Measurements from ENCODE around the gene MAST4.

The MAST4 gene

DNA sequence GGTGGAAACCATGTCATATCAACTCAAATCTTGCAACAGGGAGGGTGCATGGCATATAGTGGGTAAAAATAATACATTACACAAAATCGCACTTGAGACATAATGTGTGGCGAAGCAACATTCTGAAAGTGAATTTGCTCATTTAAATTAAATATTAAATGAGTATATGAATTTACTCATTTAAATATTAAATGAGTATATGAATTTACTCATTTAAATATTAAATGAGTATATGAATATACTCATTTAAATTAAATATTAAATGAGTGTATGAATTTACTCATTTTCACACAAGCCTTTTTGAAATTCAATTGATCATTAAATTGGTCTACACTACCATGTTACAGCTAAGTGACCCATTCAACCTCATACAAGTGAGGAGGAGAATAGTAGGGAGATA lies 10.5 kb downstream of the MAST4 start:
- DNase-seq = no peak

DNA sequence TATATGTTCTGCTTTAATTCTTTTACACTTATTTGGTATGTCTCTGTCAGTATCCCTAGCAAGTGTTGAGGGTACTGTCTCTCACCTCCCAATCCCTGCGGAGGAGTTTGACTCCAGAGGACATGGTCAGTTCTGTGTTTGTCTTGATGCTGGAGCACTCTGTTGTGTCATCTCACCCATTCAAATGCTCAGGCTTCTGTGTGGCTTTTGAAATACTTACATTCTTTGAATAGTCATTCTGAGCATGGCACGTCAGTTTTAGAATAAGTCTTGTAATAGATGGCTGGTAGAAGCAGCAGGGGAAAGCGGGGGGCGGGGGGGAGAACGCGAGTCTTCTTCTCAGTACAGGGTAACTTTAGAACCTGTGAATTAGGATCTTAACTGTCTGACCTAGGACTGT lies 12.3 kb downstream of the MAST4 start:
- DNase-seq = no peak

DNA sequence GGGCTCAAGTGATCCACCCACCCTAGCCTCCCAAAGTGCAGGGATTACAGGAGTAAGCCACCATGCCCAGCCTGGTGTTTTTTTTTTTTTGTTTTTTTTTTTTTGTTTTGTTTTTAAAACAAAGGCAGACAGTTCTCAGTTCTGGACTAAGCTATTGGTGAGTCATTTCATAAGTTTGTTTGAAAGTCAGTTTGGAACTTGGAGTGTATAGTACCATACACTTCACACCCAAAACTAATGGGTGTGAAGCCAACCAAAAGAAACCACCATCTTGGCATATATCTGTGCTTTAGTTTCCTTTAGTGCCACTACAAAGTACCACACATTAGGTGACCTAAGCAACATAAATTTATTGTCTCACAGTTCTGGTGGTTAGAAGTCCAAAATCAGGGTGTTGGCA lies 13.4 kb downstream of the MAST4 start:
- no peak for DNase-seq

DNA sequence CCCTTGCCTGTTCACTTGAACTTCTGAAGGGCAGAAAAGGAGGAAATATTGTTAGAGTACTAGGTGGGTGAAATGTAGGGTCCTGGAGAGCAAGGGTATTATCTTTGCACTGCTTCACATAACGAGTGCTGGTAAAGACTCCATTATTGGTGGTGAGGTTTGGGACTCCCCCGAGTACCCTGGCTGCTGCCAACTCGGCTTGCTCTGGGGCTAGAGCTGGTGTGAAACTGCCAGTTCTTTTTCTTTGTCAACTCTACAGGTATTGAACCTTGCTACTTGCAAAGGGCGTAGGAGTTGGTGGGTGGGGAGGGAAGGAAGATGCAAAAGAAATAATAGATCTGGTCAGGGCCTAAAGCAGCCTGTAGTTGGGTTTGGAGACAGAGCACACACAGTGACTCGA lies 16.0 kb downstream of the MAST4 start:
- DNase-seq = no peak

DNA sequence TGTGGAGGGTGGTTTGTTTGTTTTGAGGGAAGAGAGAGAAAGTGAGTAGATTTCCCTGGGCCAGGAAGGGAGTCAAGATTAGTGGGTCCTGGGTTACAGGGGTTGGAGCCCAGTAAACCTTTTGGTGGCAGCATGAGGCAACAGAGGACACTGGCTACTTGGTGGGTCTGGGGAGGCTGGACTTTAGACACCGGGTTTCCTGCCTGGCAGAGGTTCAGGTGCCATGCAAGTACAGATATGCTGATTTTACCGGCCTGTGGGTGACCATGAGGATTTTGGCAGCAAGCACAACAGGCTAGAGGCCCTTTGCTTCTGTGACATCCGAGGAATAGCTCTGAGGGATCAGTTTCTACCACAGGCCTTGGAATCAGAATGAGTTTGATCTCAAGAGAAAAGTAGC lies 18.9 kb downstream of the MAST4 start:
- no peak for DNase-seq

DNA sequence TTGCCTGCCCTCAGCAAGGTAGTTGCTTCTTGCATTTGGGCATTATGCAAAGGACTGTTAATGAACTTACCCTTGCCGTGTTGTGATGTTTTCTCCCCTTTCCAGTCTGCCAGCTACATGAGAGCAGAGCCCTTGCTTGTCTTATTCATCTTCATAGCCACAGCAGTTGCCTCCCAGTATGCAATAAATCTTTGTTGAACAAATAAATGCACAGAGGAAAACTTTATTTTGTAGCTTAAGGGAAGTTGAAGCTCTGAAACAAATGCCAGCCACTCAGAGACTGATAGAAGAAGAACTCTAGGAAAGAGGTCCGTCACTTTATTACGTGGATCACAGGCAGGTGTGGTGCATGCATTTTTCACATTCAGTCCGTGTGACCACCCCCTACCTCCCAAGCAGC lies 19.7 kb downstream of the MAST4 start:
- DNase-seq = no peak

DNA sequence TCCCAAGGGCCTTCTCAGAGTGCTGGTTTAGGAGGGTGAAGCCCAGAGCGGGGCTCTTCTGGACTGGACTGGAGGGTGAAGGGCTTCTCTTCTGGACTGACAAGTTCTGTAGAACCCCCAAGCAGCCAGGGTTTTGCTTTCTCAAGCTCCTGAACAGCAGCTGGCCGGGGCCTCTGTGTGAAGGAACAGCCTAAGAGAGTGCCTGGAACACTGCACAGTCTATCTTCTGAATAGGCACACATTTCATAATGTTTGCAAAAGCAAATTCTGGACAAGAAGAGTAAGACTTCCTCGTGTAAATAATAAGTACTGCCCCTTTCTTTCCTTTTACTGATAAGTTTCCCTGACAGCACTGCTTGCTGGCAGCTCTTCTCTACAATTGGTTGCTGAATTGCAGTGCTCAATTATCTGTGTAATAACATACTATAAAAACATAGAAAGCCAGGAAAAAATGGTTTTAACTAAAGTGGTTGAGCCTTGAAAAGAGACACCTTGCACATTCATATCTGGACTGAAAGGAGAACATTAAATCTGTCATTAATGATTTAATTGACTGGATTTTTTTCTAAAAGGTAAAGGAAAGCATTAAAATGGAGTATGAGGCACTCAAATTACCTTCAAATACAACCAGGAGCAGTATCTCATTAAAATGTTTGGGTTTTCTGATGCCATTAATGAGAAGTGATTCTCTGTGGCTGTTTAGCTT lies 20.5 kb downstream of the MAST4 start:
- DNase-seq = no peak

DNA sequence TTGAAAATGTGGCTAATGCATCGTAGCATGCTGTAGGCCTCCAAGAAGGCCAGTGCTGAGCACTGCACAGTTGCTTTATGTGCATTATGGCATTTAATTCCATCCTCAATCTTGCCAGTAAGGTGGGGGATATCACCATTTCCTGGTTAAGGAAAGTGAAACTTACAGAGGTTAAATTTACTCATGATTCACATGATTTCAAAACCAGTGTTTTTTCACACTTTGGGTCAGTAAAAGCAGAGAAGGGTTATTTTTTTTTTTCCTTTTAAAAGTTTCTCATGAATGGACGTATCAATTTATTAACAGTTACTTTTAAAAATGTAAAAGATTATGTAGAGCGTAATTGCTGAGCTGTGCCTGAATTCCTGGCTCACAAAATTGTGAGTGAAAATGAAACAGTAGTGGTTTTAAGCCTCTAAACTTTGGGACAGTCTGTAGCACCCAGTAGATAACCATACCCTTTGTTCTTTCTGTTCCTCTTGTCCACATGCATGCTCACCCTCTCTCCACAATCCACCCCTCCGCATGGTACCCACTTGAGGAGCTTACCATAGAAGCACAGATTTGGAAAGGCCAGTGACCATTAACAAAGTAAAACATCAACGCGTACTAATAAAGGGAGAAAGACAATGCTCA lies 21.2 kb downstream of the MAST4 start:
- no peak for DNase-seq

DNA sequence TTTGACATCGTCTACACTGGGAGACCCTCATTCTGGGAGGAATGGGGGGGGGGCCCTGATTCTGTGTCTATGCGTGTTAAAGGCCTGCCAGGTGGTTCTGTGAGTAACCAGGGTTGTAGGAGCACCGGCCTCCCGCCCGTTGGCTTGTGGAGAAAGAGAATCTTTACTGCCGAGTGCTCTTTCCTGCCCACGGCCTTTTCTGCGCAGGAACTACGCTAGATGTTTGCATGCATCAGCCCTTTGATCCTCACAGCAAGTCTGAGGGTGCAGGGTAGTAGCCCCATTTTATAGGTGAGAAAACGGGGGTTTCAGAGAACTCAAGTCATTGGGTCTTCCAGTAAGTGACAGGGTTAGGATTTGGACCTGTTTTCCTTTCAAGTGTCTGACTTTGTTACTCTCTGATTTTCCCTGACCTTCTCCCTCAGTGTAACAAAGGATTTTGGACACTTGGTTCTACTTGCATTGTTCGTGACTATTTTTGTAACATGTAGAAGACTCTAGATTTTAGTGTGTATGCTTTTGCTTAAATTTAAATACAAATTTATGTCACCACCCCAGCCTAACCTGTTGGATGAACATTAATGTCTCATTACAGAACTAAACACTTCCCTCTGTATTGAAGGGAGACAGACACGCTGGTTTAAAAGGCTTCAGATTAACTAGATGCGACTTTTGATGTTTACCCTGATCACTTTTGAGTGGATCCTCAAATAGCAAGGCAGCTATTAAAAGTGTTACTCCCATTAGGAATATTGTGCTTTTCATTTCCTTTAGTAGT lies 22.0 kb downstream of the MAST4 start:
- no peak for DNase-seq

DNA sequence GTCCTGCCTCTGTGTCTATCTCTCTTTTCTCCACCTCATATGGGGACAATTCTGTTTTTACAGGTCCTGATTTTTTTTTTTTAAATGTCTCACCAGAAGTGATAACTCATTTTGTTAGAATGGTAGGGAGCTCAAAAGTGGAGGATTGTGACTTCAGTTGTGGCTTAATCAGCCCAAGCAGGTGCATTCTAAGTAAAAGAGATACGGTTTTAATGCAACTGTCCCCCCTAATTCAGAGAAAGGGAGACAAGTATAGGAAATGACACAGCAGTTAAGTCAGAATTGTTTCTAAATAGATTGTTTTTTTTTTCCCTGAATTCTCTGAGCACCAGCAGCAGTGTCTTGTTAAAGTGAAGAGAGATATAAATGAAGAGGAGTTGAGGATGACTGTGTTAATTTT lies 24.5 kb downstream of the MAST4 start:
- DNase-seq = no peak

DNA sequence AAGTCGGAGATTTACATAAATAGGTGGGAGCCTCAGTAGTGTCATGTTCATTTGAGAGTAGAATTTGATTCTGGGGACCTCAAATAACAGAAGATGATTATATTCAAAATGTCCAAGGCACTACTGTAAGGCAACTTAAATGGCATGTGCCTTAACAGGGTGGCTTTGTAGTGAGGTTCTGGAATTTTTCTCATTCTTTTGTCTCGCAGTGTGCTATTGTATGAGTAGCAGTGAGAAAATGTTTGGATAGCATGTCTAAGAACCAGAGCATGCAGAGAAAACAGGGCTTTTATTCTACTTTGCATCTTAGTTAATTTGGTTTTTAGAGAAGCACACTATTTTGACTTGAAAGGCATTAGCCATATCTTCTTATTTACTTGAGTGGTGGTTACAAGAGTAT lies 25.0 kb downstream of the MAST4 start:
- no peak for DNase-seq

DNA sequence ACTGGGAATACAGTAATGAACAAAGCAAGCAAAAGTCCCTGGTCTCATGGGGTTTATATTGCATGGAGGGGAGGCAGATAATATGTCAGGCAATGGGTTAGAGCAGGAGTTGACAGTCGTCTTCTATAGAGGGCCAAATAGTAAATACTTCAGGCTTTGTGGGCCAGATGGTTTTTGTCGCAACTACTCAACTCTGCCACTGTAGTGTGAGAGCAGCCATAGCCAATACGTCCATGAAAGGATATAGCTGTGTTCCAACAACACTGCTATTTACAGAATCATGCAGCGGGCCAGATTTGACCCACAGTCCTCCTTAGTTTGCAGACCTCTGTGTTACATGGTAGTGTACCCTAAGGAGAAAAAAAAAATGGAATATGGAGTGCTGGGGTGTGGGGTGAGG lies 25.5 kb downstream of the MAST4 start:
- no peak for DNase-seq

DNA sequence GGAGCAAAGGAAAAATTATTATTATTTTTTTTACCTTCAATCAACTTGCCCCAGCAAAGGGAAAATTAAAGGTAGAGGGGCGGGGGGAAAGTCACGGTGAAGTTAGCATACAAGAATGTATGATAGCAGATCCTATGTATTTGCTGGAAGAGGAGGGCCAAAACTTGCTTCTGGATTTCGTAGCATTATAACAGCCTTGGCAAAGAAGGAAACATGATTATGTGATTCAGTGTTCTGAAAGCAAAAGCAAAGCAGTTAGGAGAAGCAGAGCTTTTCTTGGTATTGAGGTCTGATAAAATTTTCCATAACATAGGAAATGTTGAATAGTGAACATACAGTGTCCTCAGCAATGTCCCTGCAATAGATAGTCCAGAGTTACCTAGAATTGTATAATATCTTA lies 32.4 kb downstream of the MAST4 start:
- no peak for DNase-seq

DNA sequence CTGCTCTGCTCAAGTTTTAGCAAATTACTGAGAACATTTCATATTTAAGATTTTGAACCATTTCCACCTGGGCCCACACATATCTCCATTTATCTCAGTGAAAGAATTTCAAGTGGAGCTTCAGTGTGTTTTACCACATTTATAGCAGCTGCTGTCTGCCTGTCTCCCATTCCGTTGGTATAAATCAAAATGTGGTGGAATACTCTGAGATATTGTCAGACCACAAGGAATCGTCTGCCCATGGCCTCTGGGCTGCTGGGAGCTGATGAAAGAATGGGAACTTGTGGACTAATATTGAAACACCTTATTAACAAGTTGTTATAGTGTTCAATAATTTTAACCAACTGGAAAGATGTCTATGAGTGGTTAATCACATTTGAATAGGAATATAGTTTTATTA lies 33.3 kb downstream of the MAST4 start:
- no peak for DNase-seq

DNA sequence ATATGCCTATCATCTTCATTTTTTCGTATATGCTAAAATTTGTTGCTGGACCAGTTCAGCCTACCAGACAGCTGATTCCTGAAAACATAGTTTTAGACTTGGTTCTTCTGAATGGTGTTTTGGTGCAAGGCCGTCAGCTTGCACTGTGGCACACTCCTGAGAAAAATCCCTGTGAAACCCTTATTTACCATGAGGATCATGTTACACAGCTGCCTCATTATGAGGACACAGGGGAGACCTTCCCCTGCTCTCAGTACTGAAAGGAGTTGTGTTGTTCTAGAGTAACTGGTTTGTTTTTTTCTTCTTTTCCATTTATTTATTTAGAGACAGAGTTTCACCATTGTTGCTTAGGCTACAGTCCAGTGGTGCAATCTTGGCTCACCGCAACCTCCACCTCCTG lies 37.6 kb downstream of the MAST4 start:
- DNase-seq = no peak

DNA sequence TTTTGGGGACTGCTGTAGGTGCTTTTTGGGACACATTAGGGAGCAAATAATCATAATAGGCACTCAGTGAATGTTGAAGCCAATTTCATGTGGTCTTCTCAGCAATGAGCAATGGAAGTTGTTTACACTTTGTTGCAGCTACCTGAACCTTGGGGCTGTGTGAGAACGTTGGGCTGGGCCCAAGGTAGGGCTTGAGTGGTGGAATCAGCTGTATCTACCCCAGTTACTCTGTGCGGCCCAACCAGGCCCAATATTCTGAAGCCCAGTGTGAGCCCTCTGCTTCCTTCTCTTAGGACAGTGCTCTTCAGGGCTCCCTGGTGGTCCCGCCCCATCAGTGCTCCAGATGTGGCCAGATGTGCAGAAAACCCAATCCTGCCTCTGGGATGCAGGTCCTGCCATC lies 38.4 kb downstream of the MAST4 start:
- no peak for DNase-seq

DNA sequence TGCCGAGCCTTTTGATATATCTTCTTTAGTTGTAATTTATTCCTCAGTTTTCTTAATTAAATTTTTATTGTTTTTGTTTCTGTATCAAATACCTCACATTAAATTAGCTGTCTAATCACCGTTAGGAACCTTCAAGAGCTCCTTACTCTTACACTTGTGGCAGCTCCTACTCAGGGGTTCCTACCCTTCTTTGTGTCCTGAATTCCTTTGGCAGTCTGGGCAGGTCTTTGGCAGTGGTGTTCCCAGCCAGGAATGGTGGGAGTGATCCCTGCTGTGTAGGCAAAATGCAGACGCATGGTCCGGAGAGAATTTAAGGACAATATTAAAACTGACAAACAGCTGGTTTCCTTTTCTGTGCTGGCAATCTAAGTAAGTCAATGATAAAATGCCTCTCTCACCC lies 41.8 kb downstream of the MAST4 start:
- DNase-seq = no peak

DNA sequence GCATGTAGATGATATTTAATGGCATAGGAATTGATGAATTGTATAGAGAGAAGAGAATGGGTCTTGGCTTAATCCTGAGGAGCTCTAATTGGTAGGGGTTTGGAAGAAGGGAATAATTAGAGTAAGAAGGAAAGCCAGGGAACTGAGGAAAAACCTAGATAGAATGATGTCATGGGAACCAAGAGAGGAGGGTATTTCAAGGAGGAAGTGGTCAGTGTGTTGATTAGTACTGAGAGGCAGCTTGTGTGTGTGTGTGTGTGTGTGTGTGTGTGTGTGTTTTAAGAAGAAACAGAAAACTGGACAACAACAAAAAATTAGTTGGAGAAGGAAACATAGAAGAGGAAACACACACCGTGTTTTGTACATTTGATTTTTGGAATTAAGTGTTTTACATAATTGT lies 42.8 kb downstream of the MAST4 start:
- no peak for DNase-seq

DNA sequence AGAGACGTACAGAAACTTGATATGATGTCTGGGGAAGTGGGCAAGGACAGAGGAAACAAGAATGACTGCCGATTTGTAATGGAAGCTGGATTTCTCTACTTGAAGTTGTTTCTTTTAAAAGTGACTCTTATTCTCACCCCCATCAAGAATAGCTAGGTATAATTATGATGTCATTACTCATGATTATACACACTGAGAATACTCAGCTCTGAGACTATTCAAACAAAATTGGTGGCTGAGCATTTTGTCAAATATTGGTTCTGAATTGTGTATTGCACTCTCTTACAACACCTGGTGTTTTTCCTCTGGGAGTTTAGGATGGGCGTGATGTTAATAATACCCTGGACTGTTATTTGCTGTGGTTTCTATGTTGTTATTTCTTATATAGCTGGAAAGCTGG lies 46.3 kb downstream of the MAST4 start:
- no peak for DNase-seq

DNA sequence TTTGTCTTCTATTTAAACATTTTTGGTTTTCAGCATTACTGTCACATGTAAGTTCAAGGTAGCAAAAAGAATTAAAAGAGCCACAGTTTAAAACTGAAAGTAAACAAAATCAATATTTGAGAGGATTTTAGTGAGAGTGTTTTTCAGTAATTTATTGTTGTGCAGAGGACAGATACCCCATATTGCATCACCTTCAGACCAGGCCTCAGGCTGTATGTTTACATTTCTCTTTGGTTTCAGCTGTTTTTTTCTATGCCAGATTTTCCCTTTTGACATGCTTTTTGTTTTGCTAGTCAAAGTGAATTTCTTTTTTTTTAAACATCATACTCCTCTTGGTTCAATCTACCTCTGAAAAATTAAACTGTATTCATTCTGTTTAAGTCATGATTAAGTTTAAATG lies 47.2 kb downstream of the MAST4 start:
- no peak for DNase-seq

DNA sequence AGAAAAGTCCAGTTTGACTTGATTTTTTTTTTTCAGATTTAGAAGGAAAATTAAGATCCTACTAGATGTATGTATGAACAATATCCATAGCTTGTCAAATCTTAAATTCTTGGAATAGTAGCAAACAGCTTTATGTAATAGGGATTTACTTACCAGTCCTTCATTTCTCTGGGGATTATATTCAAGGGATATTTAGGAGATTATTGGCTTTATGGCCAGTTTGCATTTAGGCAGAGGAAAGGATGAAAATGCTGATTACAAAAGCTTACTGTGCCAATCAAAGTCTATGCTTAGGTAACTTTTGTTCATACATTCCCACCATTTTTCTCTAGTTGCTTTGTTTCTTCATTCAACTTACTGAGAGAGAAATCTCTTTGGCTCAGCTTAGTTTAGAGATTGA lies 47.9 kb downstream of the MAST4 start:
- no peak for DNase-seq

DNA sequence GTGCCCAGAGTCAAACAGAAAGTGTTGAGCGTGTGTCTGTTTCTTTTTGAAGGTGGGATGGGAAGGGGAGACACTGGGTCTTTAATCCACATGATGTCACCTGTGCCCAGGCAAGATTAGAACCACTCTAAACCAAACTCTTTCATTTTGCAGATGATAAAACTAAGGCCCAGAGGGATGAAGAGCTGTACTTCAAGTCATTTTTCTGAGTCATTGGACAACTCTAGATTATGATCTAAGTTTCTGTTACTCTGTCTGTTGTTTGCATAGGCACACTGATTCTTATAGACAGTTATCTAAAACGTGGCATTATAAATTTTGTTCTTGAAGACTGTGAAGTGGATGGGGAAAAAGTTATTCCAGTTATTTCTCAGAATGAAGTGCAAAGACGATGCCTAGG lies 48.8 kb downstream of the MAST4 start:
- DNase-seq = no peak

DNA sequence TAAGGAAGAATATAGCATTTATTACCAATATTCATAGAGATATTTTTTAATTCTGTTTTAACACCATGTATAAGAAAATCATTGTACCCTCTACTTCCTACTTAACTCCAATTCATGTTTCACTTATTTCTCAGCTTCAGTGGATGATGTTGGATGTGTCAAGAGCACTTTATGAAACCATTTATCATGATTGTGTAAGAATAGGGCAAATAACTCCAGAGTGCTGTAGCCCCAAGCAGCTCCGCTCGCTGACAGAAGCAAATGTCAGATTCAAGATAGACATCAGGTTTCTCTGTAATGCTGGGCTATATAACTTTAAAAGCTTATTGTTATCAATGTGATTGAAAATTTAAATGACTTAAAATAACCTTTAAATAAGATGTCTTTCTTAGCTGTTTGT lies 50.4 kb downstream of the MAST4 start:
- DNase-seq = no peak

DNA sequence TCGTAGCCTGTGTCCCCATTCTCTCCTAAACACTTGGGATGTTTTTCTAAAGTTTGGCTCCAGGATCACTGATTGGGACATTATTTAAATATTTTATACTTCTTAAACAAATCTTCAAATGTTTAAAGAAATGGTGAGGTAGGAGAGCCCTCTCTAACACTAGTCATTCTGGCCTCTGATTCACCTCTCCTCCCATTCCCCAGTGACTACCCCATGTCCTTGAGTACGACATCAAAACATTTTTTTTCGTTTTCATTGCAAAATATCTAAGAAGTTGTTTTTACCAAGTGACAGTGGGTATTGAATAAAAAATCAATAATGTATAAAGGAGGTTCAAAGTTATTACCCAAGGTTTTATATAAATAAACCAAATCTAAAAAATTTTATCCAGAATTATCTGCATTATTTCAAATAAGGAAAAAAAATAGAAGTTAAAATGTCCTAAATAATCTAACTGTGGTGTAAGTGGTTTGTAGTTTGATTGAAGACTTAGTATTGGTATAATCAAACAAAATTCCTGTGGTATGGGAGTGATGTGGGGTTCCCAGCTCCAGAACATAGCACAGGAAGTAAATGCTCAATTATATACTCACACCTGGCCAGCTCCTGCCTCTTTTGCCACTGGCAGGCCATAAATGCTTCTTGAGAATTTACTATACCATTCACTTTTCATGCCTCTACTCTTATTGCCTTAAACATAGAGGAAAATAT lies 51.1 kb downstream of the MAST4 start:
- DNase-seq = no peak
